HepG2 (cell line): ENCODE measurements around the gene RBBP6. TPM values are rescaled to one million over a fixed set of nuclear protein-coding genes. Genes with fewer than 3 reads are reported as not detected.
A peak's percentile ranks its signal among the peaks of the same experiment; 100 is the strongest.

ENCODE experiments used
- ATAC-seq: fragments of 200-7000 bp; cut with Tn5 transposase; 3 replicates; pipeline ENCODE4 v1.9.1; 2020; ENCODE audit warnings: mild to moderate bottlenecking, moderate library complexity
- BruUV-seq: library from RNA; stranded (reverse); fragments of 400-500 nt; replicated peaks from 2 replicates; lab custom pipeline; 2021; lab: Mats Ljungman, UMichigan
- CTCF ChIA-PET: fragments of 300-600 bp; formaldehyde crosslinking; extraction: SDS; loops from one replicate; lab custom pipeline; 2021; ENCODE audit warnings: low total read pairs, inconsistent platforms, low intra/inter-chr PET ratio; lab: Yijun Ruan, JAX
- POLR2A ChIA-PET: fragments of 350-600 bp; sonication (Branson Sonifier 250); formaldehyde crosslinking; loops from one replicate; lab custom pipeline; 2020; ENCODE audit warnings: antibody characterized with exemption, inconsistent platforms; lab: Yijun Ruan, JAX
- DNase-seq: peaks from one replicate; pipeline ENCODE4 v3.0.0-alpha.2; 2015; ENCODE audit warnings: low spot score
- FAIRE-seq: peaks from 3 replicates; lab custom pipeline; 2011; peaks lifted over from hg19 to GRCh38; lab: Jason Lieb, UNC
- H2AFZ ChIP-seq: one replicate; pipeline ENCODE4 v1.6.1; 2011; ENCODE audit warnings: low read length, inconsistent platforms
- H3K27ac ChIP-seq: fragments of 300-600 bp; 3 replicates; pipeline ENCODE4 v1.8.0; 2011; ENCODE audit warnings: mixed run types, mild to moderate bottlenecking, mixed read lengths, low read length, inconsistent platforms; ENCODE audit not compliant: insufficient read depth; ENCODE audit errors: extremely low read length
- H3K27me3 ChIP-seq, 2 experiments: fragments of 200-600 bp in 1 of 2; 2 replicates in 1 of 2; 3 replicates in 1 of 2; pipeline versions ENCODE4 v1.6.0 to v1.8.0; 2011; ENCODE audit warnings: low read length in 2 of 2, mild to moderate bottlenecking in 2 of 2, moderate library complexity in 2 of 2, inconsistent platforms in 1 of 2; ENCODE audit not compliant: insufficient read depth in 2 of 2, control insufficient read depth in 1 of 2
- H3K36me3 ChIP-seq, 2 experiments: fragments of 200-600 bp in 1 of 2; replicated peaks in 1 of 2; 2 replicates in 1 of 2; 3 replicates in 1 of 2; pipeline versions ENCODE4 v1.5.1 to v1.8.0; 2011; ENCODE audit warnings: low read length in 2 of 2, inconsistent platforms in 1 of 2; ENCODE audit not compliant: insufficient read depth in 2 of 2, control insufficient read depth in 1 of 2
- H3K4me1 ChIP-seq: 2 replicates; pipeline ENCODE4 v1.5.1; 2012; ENCODE audit warnings: low read length, inconsistent platforms; ENCODE audit not compliant: insufficient read depth
- H3K4me2 ChIP-seq: 2 replicates; pipeline ENCODE4 v1.6.0; 2011; ENCODE audit warnings: low read depth, low read length, inconsistent platforms
- H3K4me3 ChIP-seq, 3 experiments: fragments of 200-600 bp in 1 of 3; sonication (generic), shearing (Covaris generic) in 1 of 3; replicated peaks in 1 of 3; 2 replicates each; pipeline ENCODE4 v1.5.1; 2011 to 2016; ENCODE audit warnings: low read length in 3 of 3, inconsistent platforms in 2 of 3, low read depth in 2 of 3, mild to moderate bottlenecking in 2 of 3, control low read depth in 1 of 3, mixed read lengths in 1 of 3; ENCODE audit not compliant: insufficient read depth in 1 of 3
- H3K79me2 ChIP-seq: one replicate; pipeline ENCODE4 v1.6.1; 2011; ENCODE audit warnings: low read length, inconsistent platforms; ENCODE audit not compliant: insufficient read depth
- H3K9ac ChIP-seq: 2 replicates; pipeline ENCODE4 v1.6.0; 2011; ENCODE audit warnings: mild to moderate bottlenecking, low read depth, low read length, inconsistent platforms; ENCODE audit not compliant: insufficient read depth
- H3K9me3 ChIP-seq: 2 replicates; pipeline ENCODE4 v1.5.1; 2012; ENCODE audit warnings: mild to moderate bottlenecking, low read length
- H4K20me1 ChIP-seq: 2 replicates; pipeline ENCODE4 v1.6.0; 2011; ENCODE audit warnings: inconsistent platforms, mild to moderate bottlenecking, low read length, moderate library complexity; ENCODE audit not compliant: insufficient read depth
- CHCHD3 ChIP-seq: sonication (generic); formaldehyde crosslinking; IDR thresholded peaks from 2 replicates; pipeline ENCODE4 v1.8.0; 2022; ENCODE audit warnings: mild to moderate bottlenecking, missing genetic modification reagents, moderate library complexity
- KLF6 ChIP-seq: IDR thresholded peaks from 2 replicates; pipeline ENCODE4 v1.8.0; 2016; ENCODE audit warnings: missing biosample characterization, missing genetic modification reagents
- RBAK ChIP-seq: sonication (generic); formaldehyde crosslinking; IDR thresholded peaks from 2 replicates; pipeline ENCODE4 v1.5.1; 2020; ENCODE audit warnings: mild to moderate bottlenecking, missing genetic modification reagents
- ZEB1 ChIP-seq: IDR thresholded peaks from 2 replicates; pipeline ENCODE4 v1.6.1; 2012; ENCODE audit warnings: mild to moderate bottlenecking, low read depth, inconsistent platforms; ENCODE audit not compliant: insufficient replicate concordance
- WGBS: methylation state at CpG from one replicate; pipeline ENCODE4 v1.1.6; 2017; ENCODE audit warnings: low lambda C conversion rate; 5-methylcytosine and 5-hydroxymethylcytosine counted together
- in situ Hi-C: cut with HindIII; loops from 2 replicates; pipeline ENCODE4 v1.10.0; 2017; ENCODE audit warnings: low pct_unique_long_range_greater_than_20kb; ENCODE audit not compliant: extremely low pct_ligation_motif_present
- intact Hi-C: fragments of 100-400 bp; cut with micrococcal nuclease; formaldehyde crosslinking; loops from one replicate; pipeline ENCODE4 v1.10.0; 2022; ENCODE audit not compliant: unreplicated experiment
- polyA plus RNA-seq, 8 experiments: library from polyadenylated mRNA; depleted of rRNA in 3 of 8; stranded (reverse) in 7 of 8; unstranded in 1 of 8; fragments of >200 nt; fragmentation: Illumina TruSeq in 4 of 8; extraction: Trizol in 4 of 8; gene quantifications; 2 replicates each; pipeline versions ENCODE4 v1.2.1 to v1.2.3, GENCODE V29; 2011 to 2016; ENCODE audit warnings: low read depth in 4 of 8, missing spikeins in 1 of 8, mixed read lengths in 1 of 8; ENCODE audit not compliant: insufficient read depth in 1 of 8
- total RNA-seq, 5 experiments: library from RNA; depleted of rRNA; stranded (reverse); fragments of >200 nt; fragmentation: Illumina TruSeq; extraction: Trizol; gene quantifications; 2 replicates each; pipeline ENCODE4 v1.2.3, GENCODE V29; 2016; ENCODE audit warnings: low read depth in 1 of 5
- TF ChIP-seq, protein P1 (sequence below): IDR thresholded peaks from 2 replicates; pipeline ENCODE4 v1.4.0; 2020; ENCODE audit warnings: mild to moderate bottlenecking, missing genetic modification reagents
- TF ChIP-seq, protein P2 (sequence below): sonication (generic); formaldehyde crosslinking; IDR thresholded peaks from 2 replicates; pipeline ENCODE4 v1.5.0; 2020; ENCODE audit warnings: mild to moderate bottlenecking, missing genetic modification reagents
- TF ChIP-seq, protein P3 (sequence below): sonication (generic); formaldehyde crosslinking; IDR thresholded peaks from 2 replicates; pipeline ENCODE4 v1.4.0; 2020; ENCODE audit warnings: missing genetic modification reagents
- TF ChIP-seq, protein P4 (sequence below): sonication (generic); formaldehyde crosslinking; IDR thresholded peaks from 2 replicates; pipeline ENCODE4 v1.4.0; 2020; ENCODE audit warnings: missing genetic modification reagents, mild to moderate bottlenecking, borderline replicate concordance
- TF ChIP-seq, protein P5 (sequence below): sonication (generic); formaldehyde crosslinking; IDR thresholded peaks from 2 replicates; pipeline ENCODE4 v1.4.0; 2020; ENCODE audit warnings: missing genetic modification reagents

The RBBP6 gene
- total and polyA plus RNA-seq, 2 of the 13 experiments (the other 11 are each of a cell fraction or from before 2014, with no cell fraction given) = 37.1 to 70.9 TPM

DNA sequence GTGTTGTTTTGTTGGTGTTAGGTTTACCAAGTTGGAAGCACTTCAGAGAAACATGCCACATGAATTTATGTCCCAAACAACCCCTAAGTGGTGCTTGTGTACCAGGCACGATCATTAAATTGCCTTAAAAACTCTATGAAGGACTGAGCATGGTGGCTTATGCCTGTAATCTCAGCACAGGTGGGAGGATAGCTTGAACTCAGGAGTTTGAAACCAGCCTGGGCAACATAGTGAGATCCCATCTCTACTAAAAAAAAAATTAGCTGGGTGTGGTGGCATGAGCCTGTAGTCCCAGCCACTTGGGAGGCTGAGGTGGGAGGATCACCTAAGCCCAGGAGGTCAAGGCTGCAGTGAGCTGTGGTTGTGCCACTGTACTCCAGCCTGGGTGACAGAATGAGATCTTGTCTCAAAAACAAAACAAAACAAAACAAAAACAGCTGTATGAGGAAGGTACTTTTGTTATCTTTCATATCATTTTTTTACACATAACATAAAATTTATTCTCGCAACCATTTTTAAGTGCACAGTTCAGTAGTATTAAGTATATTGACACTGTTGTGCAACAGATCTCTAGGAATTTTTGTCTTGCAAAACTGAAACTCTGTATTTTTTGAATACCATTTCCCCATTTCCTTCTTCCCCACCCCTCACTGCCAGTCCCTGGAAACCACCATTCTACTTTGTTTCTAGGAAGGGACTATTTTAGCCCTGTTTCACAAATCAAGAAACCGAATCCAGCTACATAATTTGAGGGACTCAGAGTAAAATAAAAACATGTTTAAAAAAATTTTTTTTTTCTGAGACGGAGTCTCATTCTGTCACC lies 14.3 kb upstream of the RBBP6 start:
- no peak for ATAC-seq
- TF ChIP-seq, protein P1, sequence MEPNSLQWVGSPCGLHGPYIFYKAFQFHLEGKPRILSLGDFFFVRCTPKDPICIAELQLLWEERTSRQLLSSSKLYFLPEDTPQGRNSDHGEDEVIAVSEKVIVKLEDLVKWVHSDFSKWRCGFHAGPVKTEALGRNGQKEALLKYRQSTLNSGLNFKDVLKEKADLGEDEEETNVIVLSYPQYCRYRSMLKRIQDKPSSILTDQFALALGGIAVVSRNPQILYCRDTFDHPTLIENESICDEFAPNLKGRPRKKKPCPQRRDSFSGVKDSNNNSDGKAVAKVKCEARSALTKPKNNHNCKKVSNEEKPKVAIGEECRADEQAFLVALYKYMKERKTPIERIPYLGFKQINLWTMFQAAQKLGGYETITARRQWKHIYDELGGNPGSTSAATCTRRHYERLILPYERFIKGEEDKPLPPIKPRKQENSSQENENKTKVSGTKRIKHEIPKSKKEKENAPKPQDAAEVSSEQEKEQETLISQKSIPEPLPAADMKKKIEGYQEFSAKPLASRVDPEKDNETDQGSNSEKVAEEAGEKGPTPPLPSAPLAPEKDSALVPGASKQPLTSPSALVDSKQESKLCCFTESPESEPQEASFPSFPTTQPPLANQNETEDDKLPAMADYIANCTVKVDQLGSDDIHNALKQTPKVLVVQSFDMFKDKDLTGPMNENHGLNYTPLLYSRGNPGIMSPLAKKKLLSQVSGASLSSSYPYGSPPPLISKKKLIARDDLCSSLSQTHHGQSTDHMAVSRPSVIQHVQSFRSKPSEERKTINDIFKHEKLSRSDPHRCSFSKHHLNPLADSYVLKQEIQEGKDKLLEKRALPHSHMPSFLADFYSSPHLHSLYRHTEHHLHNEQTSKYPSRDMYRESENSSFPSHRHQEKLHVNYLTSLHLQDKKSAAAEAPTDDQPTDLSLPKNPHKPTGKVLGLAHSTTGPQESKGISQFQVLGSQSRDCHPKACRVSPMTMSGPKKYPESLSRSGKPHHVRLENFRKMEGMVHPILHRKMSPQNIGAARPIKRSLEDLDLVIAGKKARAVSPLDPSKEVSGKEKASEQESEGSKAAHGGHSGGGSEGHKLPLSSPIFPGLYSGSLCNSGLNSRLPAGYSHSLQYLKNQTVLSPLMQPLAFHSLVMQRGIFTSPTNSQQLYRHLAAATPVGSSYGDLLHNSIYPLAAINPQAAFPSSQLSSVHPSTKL (CRISPR knock-in tag) = peak; percentile 35; the same call in 1 of the 2 replicates
- TF ChIP-seq, protein P2, sequence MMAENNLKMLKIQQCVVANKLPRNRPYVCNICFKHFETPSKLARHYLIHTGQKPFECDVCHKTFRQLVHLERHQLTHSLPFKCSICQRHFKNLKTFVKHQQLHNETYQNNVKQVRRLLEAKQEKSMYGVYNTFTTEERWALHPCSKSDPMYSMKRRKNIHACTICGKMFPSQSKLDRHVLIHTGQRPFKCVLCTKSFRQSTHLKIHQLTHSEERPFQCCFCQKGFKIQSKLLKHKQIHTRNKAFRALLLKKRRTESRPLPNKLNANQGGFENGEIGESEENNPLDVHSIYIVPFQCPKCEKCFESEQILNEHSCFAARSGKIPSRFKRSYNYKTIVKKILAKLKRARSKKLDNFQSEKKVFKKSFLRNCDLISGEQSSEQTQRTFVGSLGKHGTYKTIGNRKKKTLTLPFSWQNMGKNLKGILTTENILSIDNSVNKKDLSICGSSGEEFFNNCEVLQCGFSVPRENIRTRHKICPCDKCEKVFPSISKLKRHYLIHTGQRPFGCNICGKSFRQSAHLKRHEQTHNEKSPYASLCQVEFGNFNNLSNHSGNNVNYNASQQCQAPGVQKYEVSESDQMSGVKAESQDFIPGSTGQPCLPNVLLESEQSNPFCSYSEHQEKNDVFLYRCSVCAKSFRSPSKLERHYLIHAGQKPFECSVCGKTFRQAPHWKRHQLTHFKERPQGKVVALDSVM = peak; percentile 93
- TF ChIP-seq CHCHD3 = no peak
- no peak for TF ChIP-seq RBAK (CRISPR knock-in tag)
- TF ChIP-seq, protein P3, sequence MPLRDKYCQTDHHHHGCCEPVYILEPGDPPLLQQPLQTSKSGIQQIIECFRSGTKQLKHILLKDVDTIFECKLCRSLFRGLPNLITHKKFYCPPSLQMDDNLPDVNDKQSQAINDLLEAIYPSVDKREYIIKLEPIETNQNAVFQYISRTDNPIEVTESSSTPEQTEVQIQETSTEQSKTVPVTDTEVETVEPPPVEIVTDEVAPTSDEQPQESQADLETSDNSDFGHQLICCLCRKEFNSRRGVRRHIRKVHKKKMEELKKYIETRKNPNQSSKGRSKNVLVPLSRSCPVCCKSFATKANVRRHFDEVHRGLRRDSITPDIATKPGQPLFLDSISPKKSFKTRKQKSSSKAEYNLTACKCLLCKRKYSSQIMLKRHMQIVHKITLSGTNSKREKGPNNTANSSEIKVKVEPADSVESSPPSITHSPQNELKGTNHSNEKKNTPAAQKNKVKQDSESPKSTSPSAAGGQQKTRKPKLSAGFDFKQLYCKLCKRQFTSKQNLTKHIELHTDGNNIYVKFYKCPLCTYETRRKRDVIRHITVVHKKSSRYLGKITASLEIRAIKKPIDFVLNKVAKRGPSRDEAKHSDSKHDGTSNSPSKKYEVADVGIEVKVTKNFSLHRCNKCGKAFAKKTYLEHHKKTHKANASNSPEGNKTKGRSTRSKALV (CRISPR knock-in tag) = no peak
- no peak for TF ChIP-seq KLF6 (CRISPR knock-in tag)
- TF ChIP-seq, protein P4, sequence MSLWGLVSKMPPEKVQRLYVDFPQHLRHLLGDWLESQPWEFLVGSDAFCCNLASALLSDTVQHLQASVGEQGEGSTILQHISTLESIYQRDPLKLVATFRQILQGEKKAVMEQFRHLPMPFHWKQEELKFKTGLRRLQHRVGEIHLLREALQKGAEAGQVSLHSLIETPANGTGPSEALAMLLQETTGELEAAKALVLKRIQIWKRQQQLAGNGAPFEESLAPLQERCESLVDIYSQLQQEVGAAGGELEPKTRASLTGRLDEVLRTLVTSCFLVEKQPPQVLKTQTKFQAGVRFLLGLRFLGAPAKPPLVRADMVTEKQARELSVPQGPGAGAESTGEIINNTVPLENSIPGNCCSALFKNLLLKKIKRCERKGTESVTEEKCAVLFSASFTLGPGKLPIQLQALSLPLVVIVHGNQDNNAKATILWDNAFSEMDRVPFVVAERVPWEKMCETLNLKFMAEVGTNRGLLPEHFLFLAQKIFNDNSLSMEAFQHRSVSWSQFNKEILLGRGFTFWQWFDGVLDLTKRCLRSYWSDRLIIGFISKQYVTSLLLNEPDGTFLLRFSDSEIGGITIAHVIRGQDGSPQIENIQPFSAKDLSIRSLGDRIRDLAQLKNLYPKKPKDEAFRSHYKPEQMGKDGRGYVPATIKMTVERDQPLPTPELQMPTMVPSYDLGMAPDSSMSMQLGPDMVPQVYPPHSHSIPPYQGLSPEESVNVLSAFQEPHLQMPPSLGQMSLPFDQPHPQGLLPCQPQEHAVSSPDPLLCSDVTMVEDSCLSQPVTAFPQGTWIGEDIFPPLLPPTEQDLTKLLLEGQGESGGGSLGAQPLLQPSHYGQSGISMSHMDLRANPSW = no peak
- TF ChIP-seq, protein P5, sequence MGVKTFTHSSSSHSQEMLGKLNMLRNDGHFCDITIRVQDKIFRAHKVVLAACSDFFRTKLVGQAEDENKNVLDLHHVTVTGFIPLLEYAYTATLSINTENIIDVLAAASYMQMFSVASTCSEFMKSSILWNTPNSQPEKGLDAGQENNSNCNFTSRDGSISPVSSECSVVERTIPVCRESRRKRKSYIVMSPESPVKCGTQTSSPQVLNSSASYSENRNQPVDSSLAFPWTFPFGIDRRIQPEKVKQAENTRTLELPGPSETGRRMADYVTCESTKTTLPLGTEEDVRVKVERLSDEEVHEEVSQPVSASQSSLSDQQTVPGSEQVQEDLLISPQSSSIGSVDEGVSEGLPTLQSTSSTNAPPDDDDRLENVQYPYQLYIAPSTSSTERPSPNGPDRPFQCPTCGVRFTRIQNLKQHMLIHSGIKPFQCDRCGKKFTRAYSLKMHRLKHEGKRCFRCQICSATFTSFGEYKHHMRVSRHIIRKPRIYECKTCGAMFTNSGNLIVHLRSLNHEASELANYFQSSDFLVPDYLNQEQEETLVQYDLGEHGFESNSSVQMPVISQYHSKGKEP = no peak
- TF ChIP-seq ZEB1 = no peak

More for the DNA sequence above, 14.3 kb upstream of the RBBP6 start:
- FAIRE-seq = no peak
- Histone ChIP-seq H3K79me2 (no peaks in the 10 kb centered on the region), H3K9ac (no peak overlapping the region), H3K27ac (no peak overlapping the region), H3K36me3 (no peaks in the 10 kb centered on the region), H3K9me3 (no peaks in the 10 kb centered on the region), H3K4me3 (no peak overlapping the region), H4K20me1 (no peaks in the 10 kb centered on the region), H2AFZ (no peak overlapping the region), H3K4me2 (no peak overlapping the region), H3K4me1 (peaks cover 33% of the 10 kb centered on the region), H3K27me3 (peaks cover 0 to 8% of the 10 kb centered on the region in 2 experiments; a peak in 3 of 5 replicates)
- intact Hi-C loops = loop anchor here (5.0 kb wide), 1 partner anchor 1177 kb away; no protein-coding TSS in a partner anchor
- POLR2A ChIA-PET = interaction anchor here (1.9 kb wide), 1 partner anchor 14 kb away, joined by 7 read pairs; no protein-coding TSS in a partner anchor
- no TSS peak for BruUV-seq
- WGBS = 19% methylated on average over 4 of the region's 4 CpGs
- CTCF ChIA-PET = no interaction called here
- in situ Hi-C loops = loop anchor here (10.0 kb wide), 1 partner anchor 160 kb away; no protein-coding TSS in a partner anchor
- DNase-seq = peak; percentile 44
